ENCODE data around the gene FNIP1. TPM values are rescaled to one million over a fixed set of nuclear protein-coding genes. Genes with fewer than 3 reads are reported as not detected.
"Not testable (repeated sequence)": the region's sequence is repeated elsewhere in the genome, so short reads cannot be mapped to it uniquely, and the experiment has no call there.

The FNIP1 gene
- total and polyA plus RNA-seq, 2 donors (not counting 1 experiment from before 2014, with no cell fraction given), result 10.3 to 52.8 TPM

- Histone ChIP-seq H4K20me1 (ENCODE audit: control insufficient read depth, insufficient read depth, low read length, poor library complexity, severe bottlenecking) (peaks cover 18% of the 10 kb centered on the region), H3K4me1 (ENCODE audit: control insufficient read depth in 2 of 2, insufficient read depth in 2 of 2, low read length in 2 of 2) (peaks cover 24% of the 10 kb centered on the region in 2 donors), H3K9ac (ENCODE audit: low read length) (no peak overlapping the region), H2AFZ (ENCODE audit: insufficient read depth, low read depth, low read length, poor library complexity, severe bottlenecking) (no peak overlapping the region), H3K4me3 (ENCODE audit: control extremely low read depth in 1 of 5, extremely low read depth in 1 of 5, insufficient read depth in 1 of 5, low read depth in 2 of 5, low read length in 4 of 5) (no peak overlapping the region), H3K27me3 (replicated peaks in 1 of 4; ENCODE audit: control extremely low read depth in 1 of 4, control insufficient read depth in 3 of 4, insufficient read depth in 4 of 4, low read length in 3 of 4) (no peaks in the 10 kb centered on the region), H3K27ac (ENCODE audit: low read length in 2 of 2) (peak overlapping the region in 1 of 2 donors; percentile 35), H3K4me2 (replicated peaks; ENCODE audit: low read depth, low read length, poor library complexity, severe bottlenecking) (no peak overlapping the region), H3K36me3 (replicated peaks in 1 of 2; ENCODE audit: control extremely low read depth in 1 of 2, control insufficient read depth in 1 of 2, extremely low read depth in 1 of 2, insufficient read depth in 2 of 2, low read length in 1 of 2) (peaks cover 3 to 6% of the 10 kb centered on the region in 2 experiments), H3K9me3 (ENCODE audit: control extremely low read depth in 1 of 3, control insufficient read depth in 2 of 3, insufficient read depth in 1 of 3, low read length in 2 of 3) (peaks cover 0 to 8% (median 0%) of the 10 kb centered on the region in 3 donors), H3K79me2 (ENCODE audit: control insufficient read depth, insufficient read depth, low read length) (peaks cover 57% of the 10 kb centered on the region)
- H3K27ac Mint-ChIP-seq, result peak overlapping the region; percentile 73
- intact Hi-C loops (cut with micrococcal nuclease), result no loop called here
- TF ChIP-seq, protein P1, sequence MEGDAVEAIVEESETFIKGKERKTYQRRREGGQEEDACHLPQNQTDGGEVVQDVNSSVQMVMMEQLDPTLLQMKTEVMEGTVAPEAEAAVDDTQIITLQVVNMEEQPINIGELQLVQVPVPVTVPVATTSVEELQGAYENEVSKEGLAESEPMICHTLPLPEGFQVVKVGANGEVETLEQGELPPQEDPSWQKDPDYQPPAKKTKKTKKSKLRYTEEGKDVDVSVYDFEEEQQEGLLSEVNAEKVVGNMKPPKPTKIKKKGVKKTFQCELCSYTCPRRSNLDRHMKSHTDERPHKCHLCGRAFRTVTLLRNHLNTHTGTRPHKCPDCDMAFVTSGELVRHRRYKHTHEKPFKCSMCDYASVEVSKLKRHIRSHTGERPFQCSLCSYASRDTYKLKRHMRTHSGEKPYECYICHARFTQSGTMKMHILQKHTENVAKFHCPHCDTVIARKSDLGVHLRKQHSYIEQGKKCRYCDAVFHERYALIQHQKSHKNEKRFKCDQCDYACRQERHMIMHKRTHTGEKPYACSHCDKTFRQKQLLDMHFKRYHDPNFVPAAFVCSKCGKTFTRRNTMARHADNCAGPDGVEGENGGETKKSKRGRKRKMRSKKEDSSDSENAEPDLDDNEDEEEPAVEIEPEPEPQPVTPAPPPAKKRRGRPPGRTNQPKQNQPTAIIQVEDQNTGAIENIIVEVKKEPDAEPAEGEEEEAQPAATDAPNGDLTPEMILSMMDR (IDR thresholded peaks at IDR 0.05), result no peak
- TF ChIP-seq EZH2 (IDR thresholded peaks at IDR 0.05; ENCODE audit: borderline replicate concordance, insufficient read depth, low read depth, low read length, poor library complexity, severe bottlenecking), result no peak
- no peak for DNase-seq
- ChIA-PET POLR2A (no interaction called here), CTCF (interaction anchor here (2.9 to 10.4 kb wide), 2 partner anchors 414 to 469 kb away, joined by 11 to 405 read pairs; partner anchors contain the start of gene ACSL6)
- WGBS (ENCODE audit: insufficient coverage), result 93% methylated on average over 1 of the region's 2 CpGs
- ATAC-seq (ENCODE audit: low read depth), result no peak
- H3K27me3 Mint-ChIP-seq, result no peaks in the 10 kb centered on the region
- H3K4me1 Mint-ChIP-seq, result peaks cover 45% of the 10 kb centered on the region
- no peaks in the 10 kb centered on the region for H3K9me3 Mint-ChIP-seq (ENCODE audit: insufficient read depth)
- H3K4me3 Mint-ChIP-seq, result peak overlapping the region; percentile 65
Observed at GRCh38 chr5:131593921-131594320, 202.9 kb downstream of the FNIP1 start.

GRCh38 chr5:131593436-131593835 is 203.4 kb downstream of the FNIP1 start:
- peaks cover 23% of the 10 kb centered on the region for H4K20me1 ChIP-seq (ENCODE audit: control insufficient read depth, insufficient read depth, low read length, poor library complexity, severe bottlenecking)
- H3K36me3 ChIP-seq (replicated peaks in 1 of 2; ENCODE audit: control extremely low read depth in 1 of 2, control insufficient read depth in 1 of 2, extremely low read depth in 1 of 2, insufficient read depth in 2 of 2, low read length in 1 of 2); POLR2A ChIA-PET; intact Hi-C loops (cut with micrococcal nuclease); DNase-seq; H3K4me2 ChIP-seq (replicated peaks; ENCODE audit: low read depth, low read length, poor library complexity, severe bottlenecking); H3K27me3 ChIP-seq (replicated peaks in 1 of 4; ENCODE audit: control extremely low read depth in 1 of 4, control insufficient read depth in 3 of 4, insufficient read depth in 4 of 4, low read length in 3 of 4); H3K27ac ChIP-seq (ENCODE audit: low read length in 2 of 2); H3K9me3 Mint-ChIP-seq (ENCODE audit: insufficient read depth); H3K9ac ChIP-seq (ENCODE audit: low read length); H2AFZ ChIP-seq (ENCODE audit: insufficient read depth, low read depth, low read length, poor library complexity, severe bottlenecking); H3K27me3 Mint-ChIP-seq; ATAC-seq (ENCODE audit: low read depth); H3K9me3 ChIP-seq (ENCODE audit: control extremely low read depth in 1 of 3, control insufficient read depth in 2 of 3, insufficient read depth in 1 of 3, low read length in 2 of 3); H3K4me3 ChIP-seq (ENCODE audit: control extremely low read depth in 1 of 5, extremely low read depth in 1 of 5, insufficient read depth in 1 of 5, low read depth in 2 of 5, low read length in 4 of 5): not testable (repeated sequence)
- peaks cover 59% of the 10 kb centered on the region for H3K79me2 ChIP-seq (ENCODE audit: control insufficient read depth, insufficient read depth, low read length)
- CTCF ChIA-PET, result interaction anchor here (2.9 to 10.4 kb wide), 2 partner anchors 415 to 470 kb away, joined by 11 to 405 read pairs; partner anchors contain the start of gene ACSL6
- H3K27ac Mint-ChIP-seq, result peak overlapping the region; percentile 73
- peaks cover 42% of the 10 kb centered on the region for H3K4me1 Mint-ChIP-seq
- 50% methylated on average over 2 of the region's 2 CpGs for WGBS (ENCODE audit: insufficient coverage)
- H3K4me3 Mint-ChIP-seq, result peak overlapping the region; percentile 65
- H3K4me1 ChIP-seq (ENCODE audit: control insufficient read depth in 2 of 2, insufficient read depth in 2 of 2, low read length in 2 of 2), result peaks cover 24% of the 10 kb centered on the region in 2 donors

Other genes starting within 250 kb of the FNIP1 start
- 48.7 and 56.2 TPM in 2 replicates for gene RAPGEF6, start 161.8 kb downstream of the FNIP1 start, total RNA-seq
- gene RAPGEF6, start 161.8 kb downstream of the FNIP1 start, polyA plus RNA-seq, result 9.8 and 13.6 TPM in 2 replicates
- gene MEIKIN, start 148.6 kb upstream of the FNIP1 start, total RNA-seq, result 0.75 TPM in 1 of 2 replicates, not detected in the other
- not detected in 2 replicates for gene MEIKIN, start 148.6 kb upstream of the FNIP1 start, polyA plus RNA-seq
- 0.62 TPM in 1 of 2 replicates, not detected in the other for gene ACSL6, start 214.6 kb upstream of the FNIP1 start, total RNA-seq
- 0.03 and 0.72 TPM in 2 replicates for gene ACSL6, start 214.6 kb upstream of the FNIP1 start, polyA plus RNA-seq